ENCODE results near the gene TBL3.

Gene TBL3

GRCh38 chr16:2030036-2030435 lies 58.2 kb downstream of the TBL3 start:
- TF ChIP-seq CTCF (IDR thresholded peaks at IDR 0.05), result no peak

GRCh38 chr16:2031081-2031577 lies 59.3 kb downstream of the TBL3 start:
- H3K27ac ChIP-seq, result no peak overlapping the region
- TF ChIP-seq CTCF (IDR thresholded peaks at IDR 0.05), result no peak
- TF ChIP-seq ZFX (IDR thresholded peaks at IDR 0.05; ENCODE audit: borderline replicate concordance), result no peak

More at GRCh38 chr16:2030036-2030435, 58.2 kb downstream of the TBL3 start:
- H3K27ac ChIP-seq, result no peak overlapping the region
